Activated gamma-delta T cell (primary cell): Measurements from ENCODE around the gene ETV2.
"Not testable (repeated sequence)": the region's sequence is repeated elsewhere in the genome, so short reads cannot be mapped to it uniquely, and the experiment has no call there.

Experiments used
- DNase-seq: peaks from one replicate; lab custom pipeline; 2025; lab: John Stamatoyannopoulos, UW

Gene ETV2

GRCh38 chr19:35657904-35658700 is 16.6 kb downstream of the ETV2 start:
- no peak for DNase-seq

GRCh38 chr19:35661995-35662340 is 20.4 kb downstream of the ETV2 start:
- DNase-seq, result no peak

- DNase-seq, result no peak
Observed at GRCh38 chr19:35663981-35664380, 22.4 kb downstream of the ETV2 start.

- no peak for DNase-seq
Observed at GRCh38 chr19:35665157-35665556, 23.6 kb downstream of the ETV2 start.

GRCh38 chr19:35665604-35666003 is 24.1 kb downstream of the ETV2 start:
- no peak for DNase-seq

GRCh38 chr19:35666251-35666913 is 24.8 kb downstream of the ETV2 start, which contains the start of gene UPK1A:
UPK1A (plus strand) TSS chr19:35666517; CDS start chr19:35666813, 296 bp downstream.
- DNase-seq, result no peak

- DNase-seq, result no peak
Observed at GRCh38 chr19:35669566-35669965, 28.0 kb downstream of the ETV2 start.

- DNase-seq, result no peak
Observed at GRCh38 chr19:35669974-35670373, 28.4 kb downstream of the ETV2 start.

- no peak for DNase-seq
Observed at GRCh38 chr19:35670686-35671085, 29.1 kb downstream of the ETV2 start.

GRCh38 chr19:35671818-35672217 is 30.3 kb downstream of the ETV2 start:
- no peak for DNase-seq

- DNase-seq, result no peak
Observed at GRCh38 chr19:35673121-35673804, 31.7 kb downstream of the ETV2 start.

- DNase-seq, result no peak
Observed at GRCh38 chr19:35675589-35676140, 34.1 kb downstream of the ETV2 start.

- DNase-seq, result no peak
Observed at GRCh38 chr19:35689836-35690235, 48.3 kb downstream of the ETV2 start.

GRCh38 chr19:35691106-35691505 is 49.6 kb downstream of the ETV2 start:
- not testable (repeated sequence) for DNase-seq

GRCh38 chr19:35692010-35692409 is 50.5 kb downstream of the ETV2 start:
- DNase-seq, result no peak

- no peak for DNase-seq
Observed at GRCh38 chr19:35693422-35693821, 51.9 kb downstream of the ETV2 start.

- no peak for DNase-seq
Observed at GRCh38 chr19:35693835-35694599, 52.5 kb downstream of the ETV2 start.
